ENCODE measurements around the gene SPOCK1.

Gene SPOCK1

GRCh38 chr5:137022725-137023124, 476.4 kb downstream of the SPOCK1 start:
- TF ChIP-seq, protein P1, sequence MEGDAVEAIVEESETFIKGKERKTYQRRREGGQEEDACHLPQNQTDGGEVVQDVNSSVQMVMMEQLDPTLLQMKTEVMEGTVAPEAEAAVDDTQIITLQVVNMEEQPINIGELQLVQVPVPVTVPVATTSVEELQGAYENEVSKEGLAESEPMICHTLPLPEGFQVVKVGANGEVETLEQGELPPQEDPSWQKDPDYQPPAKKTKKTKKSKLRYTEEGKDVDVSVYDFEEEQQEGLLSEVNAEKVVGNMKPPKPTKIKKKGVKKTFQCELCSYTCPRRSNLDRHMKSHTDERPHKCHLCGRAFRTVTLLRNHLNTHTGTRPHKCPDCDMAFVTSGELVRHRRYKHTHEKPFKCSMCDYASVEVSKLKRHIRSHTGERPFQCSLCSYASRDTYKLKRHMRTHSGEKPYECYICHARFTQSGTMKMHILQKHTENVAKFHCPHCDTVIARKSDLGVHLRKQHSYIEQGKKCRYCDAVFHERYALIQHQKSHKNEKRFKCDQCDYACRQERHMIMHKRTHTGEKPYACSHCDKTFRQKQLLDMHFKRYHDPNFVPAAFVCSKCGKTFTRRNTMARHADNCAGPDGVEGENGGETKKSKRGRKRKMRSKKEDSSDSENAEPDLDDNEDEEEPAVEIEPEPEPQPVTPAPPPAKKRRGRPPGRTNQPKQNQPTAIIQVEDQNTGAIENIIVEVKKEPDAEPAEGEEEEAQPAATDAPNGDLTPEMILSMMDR (IDR thresholded peaks at IDR 0.05; ENCODE audit: low read depth, low read length, missing control alignments), result no peak
- DNase-seq (ENCODE audit: extremely low read depth, low read depth), result no peak
- no peak overlapping the region for H3K4me3 ChIP-seq (replicated peaks; ENCODE audit: low read depth, low read length)

DNA sequence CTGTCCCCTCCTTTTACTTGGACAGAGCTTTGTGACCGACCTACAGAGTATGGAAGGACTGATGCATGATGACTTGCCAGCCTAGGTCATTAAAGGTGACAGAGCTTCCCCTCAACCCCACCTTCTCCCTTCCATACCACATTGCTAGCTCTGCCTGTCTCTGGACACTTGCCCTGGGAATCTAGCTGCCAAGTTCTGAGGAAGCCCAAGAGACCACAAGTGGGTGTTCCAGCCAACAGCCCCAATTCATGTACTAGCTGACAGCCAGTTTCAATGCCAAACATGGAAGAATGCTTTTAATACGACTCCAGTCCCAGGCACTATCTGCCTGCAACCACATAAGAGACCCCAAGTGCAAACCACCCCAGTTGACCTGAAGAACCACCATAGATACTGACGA, 477.1 kb downstream of the SPOCK1 start:
- DNase-seq (ENCODE audit: extremely low read depth, low read depth), result no peak
- H3K4me3 ChIP-seq (replicated peaks; ENCODE audit: low read depth, low read length), result no peak overlapping the region
- TF ChIP-seq, protein P1 (IDR thresholded peaks at IDR 0.05; ENCODE audit: low read depth, low read length, missing control alignments), result no peak

DNA sequence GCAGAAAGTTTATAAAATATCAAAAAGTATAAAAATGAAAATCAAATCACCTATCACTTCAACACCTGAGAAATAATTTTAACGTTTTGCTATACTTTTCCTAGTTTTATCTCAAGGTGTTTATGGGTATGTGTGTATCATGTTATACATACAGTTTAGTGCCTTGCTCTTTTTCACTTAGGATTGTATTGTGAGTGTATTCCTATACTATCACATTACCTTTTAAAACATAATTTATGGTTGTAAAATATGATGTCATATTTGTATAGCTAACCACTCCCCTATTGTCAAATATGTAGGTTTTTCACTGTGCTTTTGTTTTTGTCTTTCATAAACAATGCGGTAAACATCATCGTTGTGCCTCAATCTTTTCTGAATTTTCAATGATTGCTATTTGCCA, 479.9 kb downstream of the SPOCK1 start:
- DNase-seq (ENCODE audit: extremely low read depth, low read depth), result no peak
- TF ChIP-seq, protein P1 (IDR thresholded peaks at IDR 0.05; ENCODE audit: low read depth, low read length, missing control alignments), result no peak
- H3K4me3 ChIP-seq (replicated peaks; ENCODE audit: low read depth, low read length), result no peak overlapping the region

DNA sequence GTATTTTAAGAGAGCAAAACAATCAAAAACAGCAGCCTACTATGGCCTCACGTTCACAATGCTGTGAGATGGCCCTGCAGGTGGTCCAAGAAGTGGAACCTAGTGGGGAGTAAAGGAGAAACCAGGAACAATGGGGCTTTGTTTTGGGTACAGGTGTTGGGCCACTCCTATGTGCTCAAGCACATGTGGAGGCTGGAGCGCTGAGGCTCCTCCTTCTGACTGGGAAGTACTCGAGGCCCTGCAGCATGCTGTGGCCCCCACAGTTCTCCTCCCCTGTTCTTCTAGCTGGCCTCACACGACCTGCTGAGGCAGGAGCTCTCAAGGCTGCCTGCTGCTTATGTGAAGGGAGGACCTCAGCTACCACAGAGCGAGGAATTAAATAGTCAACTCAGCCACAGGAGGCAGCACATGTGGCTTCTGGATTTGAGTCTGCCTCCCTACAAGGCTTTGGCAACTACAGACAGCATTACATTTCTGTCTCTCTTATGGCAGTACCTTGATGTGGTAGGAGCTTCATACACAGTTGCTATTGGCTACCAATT, 482.3 kb downstream of the SPOCK1 start:
- TF ChIP-seq, protein P1 (IDR thresholded peaks at IDR 0.05; ENCODE audit: low read depth, low read length, missing control alignments), result no peak
- no peak for DNase-seq (ENCODE audit: extremely low read depth, low read depth)
- no peak overlapping the region for H3K4me3 ChIP-seq (replicated peaks; ENCODE audit: low read depth, low read length)

GRCh38 chr5:137015540-137016116, 483.5 kb downstream of the SPOCK1 start:
- TF ChIP-seq, protein P1 (IDR thresholded peaks at IDR 0.05; ENCODE audit: low read depth, low read length, missing control alignments), result no peak
- H3K4me3 ChIP-seq (replicated peaks; ENCODE audit: low read depth, low read length), result no peak overlapping the region
- no peak for DNase-seq (ENCODE audit: extremely low read depth, low read depth)

GRCh38 chr5:137014731-137015130, 484.4 kb downstream of the SPOCK1 start:
- TF ChIP-seq, protein P1 (IDR thresholded peaks at IDR 0.05; ENCODE audit: low read depth, low read length, missing control alignments), result no peak
- no peak for DNase-seq (ENCODE audit: extremely low read depth, low read depth)
- no peak overlapping the region for H3K4me3 ChIP-seq (replicated peaks; ENCODE audit: low read depth, low read length)

GRCh38 chr5:137010226-137010625, 488.9 kb downstream of the SPOCK1 start:
- DNase-seq (ENCODE audit: extremely low read depth, low read depth), result no peak
- TF ChIP-seq, protein P1 (IDR thresholded peaks at IDR 0.05; ENCODE audit: low read depth, low read length, missing control alignments), result no peak
- H3K4me3 ChIP-seq (replicated peaks; ENCODE audit: low read depth, low read length), result no peak overlapping the region
